Measurements from ENCODE around the gene PEX12. TPM values are rescaled to one million over a fixed set of nuclear protein-coding genes. Genes with fewer than 3 reads are reported as not detected.

The PEX12 gene
- polyA plus RNA-seq, 1 donor (not counting 4 experiments of a cell fraction or from before 2014, with no cell fraction given) = 6.4 TPM

- dilution Hi-C loops (cut with MboI; ENCODE audit: extremely low pct_ligation_motif_present, low sequenced_read_pairs) = no loop called here
- Histone ChIP-seq H3K9me1 (ENCODE audit: control insufficient read depth, extremely low read depth, insufficient read depth, low read length) (no peaks in the 10 kb centered on the region), H3K9ac (ENCODE audit: control insufficient read depth, extremely low read depth, insufficient read depth, low read length) (no peak overlapping the region), H4K20me1 (ENCODE audit: control insufficient read depth, extremely low read depth, insufficient read depth, low read length) (peaks cover 2% of the 10 kb centered on the region), H3K9me3 (ENCODE audit: control insufficient read depth, low read depth, low read length) (no peaks in the 10 kb centered on the region), H3K4me2 (ENCODE audit: control insufficient read depth, extremely low read depth, insufficient read depth, low read depth, low read length) (no peak overlapping the region), H2AFZ (ENCODE audit: control insufficient read depth, low read length) (no peak overlapping the region), H3K27ac (ENCODE audit: control insufficient read depth, insufficient read depth, low read length) (no peak overlapping the region), H3K79me2 (ENCODE audit: control insufficient read depth, insufficient read depth, low read length) (peaks cover 11% of the 10 kb centered on the region), H3K36me3 (ENCODE audit: control insufficient read depth in 2 of 2, extremely low read depth in 1 of 2, insufficient read depth in 2 of 2, low read length in 2 of 2) (no peaks in the 10 kb centered on the region), H3K4me1 (ENCODE audit: control insufficient read depth, extremely low read depth, insufficient read depth, low read length) (peaks cover 7% of the 10 kb centered on the region), H3K4me3 (ENCODE audit: control insufficient read depth in 2 of 3, extremely low read depth in 1 of 3, insufficient read depth in 2 of 3, low read depth in 1 of 3, low read length in 3 of 3) (no peak overlapping the region), H3K27me3 (ENCODE audit: control insufficient read depth, extremely low read depth, insufficient read depth, low read length) (no peaks in the 10 kb centered on the region)
- FAIRE-seq (no peak), DNase-seq (ENCODE audit: low read depth, low spot score) (no peak)
- no peak for TF ChIP-seq CTCF (optimal IDR thresholded peaks at IDR 0.05 in 1 of 3, IDR thresholded peaks at IDR 0.05 in 1 of 3, conservative IDR thresholded peaks at IDR 0.05 in 1 of 3; ENCODE audit: extremely low read depth in 1 of 3, insufficient read depth in 2 of 3, low read length in 3 of 3)
- TF ChIP-seq EZH2 (IDR thresholded peaks at IDR 0.05; ENCODE audit: low read length) = no peak
Observed at GRCh38 chr17:35584061-35584460, 5.7 kb upstream of the PEX12 start.

DNA sequence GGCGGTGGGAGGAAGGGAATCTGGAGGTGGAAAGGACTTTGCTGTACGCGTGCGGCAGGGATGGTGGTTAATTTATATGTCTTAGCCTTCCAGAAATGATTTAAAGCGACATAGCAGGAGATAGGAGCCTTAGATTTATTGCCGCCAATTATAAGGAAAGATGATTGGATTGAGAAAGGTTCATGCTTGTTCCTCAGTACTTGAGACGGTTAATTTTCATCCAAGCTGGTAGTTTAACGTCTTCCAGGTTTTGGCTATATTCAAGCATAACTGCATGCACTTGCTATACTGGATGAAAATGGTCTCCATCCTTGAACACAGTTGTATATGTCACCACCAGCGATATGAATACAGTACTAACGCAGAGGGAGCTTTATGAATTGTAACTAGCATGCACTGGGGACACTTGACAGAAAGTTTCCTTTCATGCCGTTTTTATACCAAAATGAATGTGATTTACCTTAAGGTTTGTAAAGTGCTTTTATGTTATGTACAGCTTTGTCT, 610 bp upstream of the PEX12 start:
- no peaks in the 10 kb centered on the region for H3K9me3 ChIP-seq (ENCODE audit: control insufficient read depth, low read depth, low read length)
- peak; percentile 59 for FAIRE-seq
- DNase-seq (ENCODE audit: low read depth, low spot score) = no peak
- dilution Hi-C loops (cut with MboI; ENCODE audit: extremely low pct_ligation_motif_present, low sequenced_read_pairs) = no loop called here
- H3K4me3 ChIP-seq (ENCODE audit: control insufficient read depth in 2 of 3, extremely low read depth in 1 of 3, insufficient read depth in 2 of 3, low read depth in 1 of 3, low read length in 3 of 3) = peak overlapping the region; percentile 73 to 97 (median 78)
- H3K36me3 ChIP-seq (ENCODE audit: control insufficient read depth in 2 of 2, extremely low read depth in 1 of 2, insufficient read depth in 2 of 2, low read length in 2 of 2) = peaks cover 2 to 6% of the 10 kb centered on the region in 2 experiments
- H3K27me3 ChIP-seq (ENCODE audit: control insufficient read depth, extremely low read depth, insufficient read depth, low read length) = no peaks in the 10 kb centered on the region
- no peaks in the 10 kb centered on the region for H4K20me1 ChIP-seq (ENCODE audit: control insufficient read depth, extremely low read depth, insufficient read depth, low read length)
- TF ChIP-seq CTCF (optimal IDR thresholded peaks at IDR 0.05 in 1 of 3, IDR thresholded peaks at IDR 0.05 in 1 of 3, conservative IDR thresholded peaks at IDR 0.05 in 1 of 3; ENCODE audit: extremely low read depth in 1 of 3, insufficient read depth in 2 of 3, low read length in 3 of 3) = no peak
- TF ChIP-seq EZH2 (IDR thresholded peaks at IDR 0.05; ENCODE audit: low read length) = no peak
- no peaks in the 10 kb centered on the region for H3K9me1 ChIP-seq (ENCODE audit: control insufficient read depth, extremely low read depth, insufficient read depth, low read length)
- peak overlapping the region; percentile 83 for H3K27ac ChIP-seq (ENCODE audit: control insufficient read depth, insufficient read depth, low read length)
- H3K9ac ChIP-seq (ENCODE audit: control insufficient read depth, extremely low read depth, insufficient read depth, low read length) = peak overlapping the region; percentile 84
- H3K4me2 ChIP-seq (ENCODE audit: control insufficient read depth, extremely low read depth, insufficient read depth, low read depth, low read length) = peak overlapping the region; percentile 88
- peaks cover 3% of the 10 kb centered on the region for H3K79me2 ChIP-seq (ENCODE audit: control insufficient read depth, insufficient read depth, low read length)
- H2AFZ ChIP-seq (ENCODE audit: control insufficient read depth, low read length) = peak overlapping the region; percentile 96
- peaks cover 12% of the 10 kb centered on the region for H3K4me1 ChIP-seq (ENCODE audit: control insufficient read depth, extremely low read depth, insufficient read depth, low read length)
